ENCODE data around the gene BAIAP2L2.
"Not testable (repeated sequence)": the region's sequence is repeated elsewhere in the genome, so short reads cannot be mapped to it uniquely, and the experiment has no call there.

BAIAP2L2 gene

DNA sequence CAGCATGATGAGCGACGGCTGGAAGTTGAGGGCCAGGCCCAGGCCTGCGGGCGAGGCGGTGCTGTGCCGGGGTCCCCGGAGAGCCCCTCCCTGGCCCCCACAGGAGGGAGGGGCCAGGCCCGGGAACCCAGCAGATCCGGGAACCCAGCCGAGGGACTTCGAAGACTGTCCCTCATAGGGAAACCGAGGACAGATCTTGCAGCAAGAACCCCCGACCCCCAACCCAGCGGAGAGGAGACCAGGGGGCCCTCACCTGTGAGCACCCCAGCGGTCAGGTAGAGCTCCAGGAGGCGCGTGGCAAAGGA, 28.9 kb downstream of the BAIAP2L2 start:
- DNase-seq (ENCODE audit: low read depth, low spot score): no peak

DNA sequence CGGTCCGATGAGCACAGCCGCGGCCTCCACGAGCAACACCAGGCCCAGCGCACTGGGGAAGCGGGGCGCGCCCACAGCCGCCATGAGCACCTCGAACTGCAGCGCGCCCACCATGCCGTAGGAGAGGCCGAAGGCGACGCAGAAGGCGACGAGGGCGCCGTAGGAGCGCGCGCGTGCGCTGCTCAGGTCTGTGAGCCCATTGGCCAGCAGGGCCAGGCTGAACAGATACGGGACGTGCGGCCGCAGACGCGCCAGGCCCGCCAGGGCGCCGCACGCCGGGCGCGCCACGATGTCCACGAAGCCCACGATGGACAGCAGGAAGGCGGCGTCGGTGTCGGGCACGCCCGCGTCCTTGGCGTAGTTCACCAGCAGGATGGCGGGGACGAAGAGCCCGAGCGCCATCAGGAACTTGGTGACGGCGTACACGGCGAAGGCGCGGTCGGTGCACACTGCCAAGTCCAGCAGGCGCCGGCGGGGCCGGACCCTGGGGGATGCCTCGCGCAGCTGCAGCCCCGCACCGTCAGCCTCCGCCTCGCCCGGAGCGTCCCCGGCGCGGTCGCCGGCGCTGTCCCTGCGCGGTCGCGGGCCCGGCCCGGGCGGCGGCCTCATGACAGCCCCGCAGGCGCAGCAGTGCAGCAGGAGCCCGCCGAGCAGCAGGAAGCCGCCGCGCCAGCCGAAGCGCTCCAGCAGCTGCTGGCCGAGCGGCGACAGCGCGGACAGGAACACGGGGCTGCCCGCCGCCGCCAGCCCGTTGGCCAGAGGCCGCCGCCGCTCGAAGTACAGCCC, 29.4 kb downstream of the BAIAP2L2 start:
- DNase-seq (ENCODE audit: low read depth, low spot score): no peak

DNA sequence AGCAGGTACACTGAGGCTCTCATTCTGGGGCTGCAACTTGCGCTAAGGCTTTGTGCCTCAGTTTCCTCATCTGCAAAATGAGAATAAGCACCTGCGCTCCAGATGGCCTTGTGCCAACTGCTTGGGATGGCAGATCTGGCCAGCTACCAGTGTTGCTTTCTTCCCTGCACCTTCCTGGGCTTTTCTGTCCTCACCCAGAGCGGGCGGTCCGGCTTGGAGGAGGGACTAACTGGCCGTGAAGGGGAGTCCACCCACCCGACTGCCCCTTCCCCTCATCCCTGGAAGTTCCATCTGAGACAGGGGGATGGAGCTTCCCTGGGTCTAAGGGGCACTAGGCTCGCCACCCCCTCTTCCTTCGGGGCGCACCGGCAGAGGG, 30.0 kb downstream of the BAIAP2L2 start:
- no peak for DNase-seq (ENCODE audit: low read depth, low spot score)

- DNase-seq (ENCODE audit: low read depth, low spot score): no peak
Observed at GRCh38 chr22:38079804-38080203, 30.7 kb downstream of the BAIAP2L2 start.

GRCh38 chr22:38079208-38079607, 31.3 kb downstream of the BAIAP2L2 start:
- not testable (repeated sequence) for DNase-seq (ENCODE audit: low read depth, low spot score)

DNA sequence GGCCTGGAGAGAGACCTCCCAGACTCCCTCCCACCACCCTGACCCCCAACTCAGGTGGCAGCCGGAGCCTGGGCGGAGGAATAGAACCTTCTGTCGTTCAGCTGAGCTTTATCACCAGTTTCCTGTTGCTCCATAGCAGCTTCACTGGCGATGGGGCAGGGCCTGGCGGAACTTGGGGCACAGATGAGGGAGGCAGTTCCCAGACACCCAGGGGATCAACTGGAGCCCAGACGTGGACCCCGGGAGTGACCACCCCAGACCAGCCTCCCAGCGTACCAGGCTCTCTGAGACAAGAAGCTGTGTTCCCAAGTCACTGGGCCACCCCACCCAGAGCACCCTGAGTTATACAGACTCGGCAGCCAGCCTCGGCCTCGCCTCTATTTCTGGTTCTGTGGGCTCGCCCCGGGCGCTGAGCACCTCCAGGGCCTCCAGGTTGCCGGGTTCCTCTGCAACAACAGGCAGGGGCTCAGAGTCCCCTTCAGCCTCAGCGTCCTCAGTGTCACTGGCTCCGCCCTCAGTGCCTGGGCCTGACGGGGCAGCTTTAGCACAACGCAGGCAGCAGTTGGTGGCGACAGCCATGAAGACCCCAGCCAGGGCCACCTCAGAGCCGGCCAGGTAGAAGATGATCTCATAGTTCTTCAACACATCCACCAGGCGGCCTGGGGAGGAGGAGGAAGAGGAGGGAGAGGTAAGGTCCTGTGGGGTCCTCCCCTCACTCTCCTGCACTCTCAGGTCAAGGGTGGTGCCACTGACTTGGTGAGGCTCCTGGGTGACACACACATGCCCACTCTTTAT, 32.2 kb downstream of the BAIAP2L2 start:
- DNase-seq (ENCODE audit: low read depth, low spot score): no peak

GRCh38 chr22:38077595-38077994, 32.9 kb downstream of the BAIAP2L2 start:
- no peak for DNase-seq (ENCODE audit: low read depth, low spot score)

DNA sequence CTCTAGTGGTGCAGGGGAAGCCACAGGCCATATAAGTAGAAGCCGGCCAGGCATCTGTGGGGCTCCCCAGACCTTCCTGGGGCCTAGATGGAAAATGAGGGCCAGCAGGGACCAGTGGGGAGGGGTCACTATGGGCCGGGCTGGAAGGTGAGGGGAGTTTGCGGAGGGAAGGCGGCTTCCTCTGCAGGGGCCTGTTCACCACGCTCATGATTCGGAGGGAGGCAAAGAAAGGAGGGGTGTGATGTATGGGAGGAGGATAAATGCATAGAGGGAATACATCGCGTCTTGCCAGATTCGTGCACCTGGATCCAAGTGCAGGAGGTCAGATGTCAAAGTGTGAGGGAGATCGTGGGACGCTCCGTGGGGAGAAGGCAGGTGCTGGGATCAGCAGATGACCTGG, 33.4 kb downstream of the BAIAP2L2 start:
- DNase-seq (ENCODE audit: low read depth, low spot score): no peak

- DNase-seq (ENCODE audit: low read depth, low spot score): no peak
Observed at GRCh38 chr22:38075961-38076360, 34.5 kb downstream of the BAIAP2L2 start.

GRCh38 chr22:38075105-38075825, 35.2 kb downstream of the BAIAP2L2 start:
- no peak for DNase-seq (ENCODE audit: low read depth, low spot score)

GRCh38 chr22:38074181-38075104, 36.0 kb downstream of the BAIAP2L2 start:
- DNase-seq (ENCODE audit: low read depth, low spot score): no peak

- DNase-seq (ENCODE audit: low read depth, low spot score): no peak
Observed at GRCh38 chr22:38073150-38074130, 37.0 kb downstream of the BAIAP2L2 start.

DNA sequence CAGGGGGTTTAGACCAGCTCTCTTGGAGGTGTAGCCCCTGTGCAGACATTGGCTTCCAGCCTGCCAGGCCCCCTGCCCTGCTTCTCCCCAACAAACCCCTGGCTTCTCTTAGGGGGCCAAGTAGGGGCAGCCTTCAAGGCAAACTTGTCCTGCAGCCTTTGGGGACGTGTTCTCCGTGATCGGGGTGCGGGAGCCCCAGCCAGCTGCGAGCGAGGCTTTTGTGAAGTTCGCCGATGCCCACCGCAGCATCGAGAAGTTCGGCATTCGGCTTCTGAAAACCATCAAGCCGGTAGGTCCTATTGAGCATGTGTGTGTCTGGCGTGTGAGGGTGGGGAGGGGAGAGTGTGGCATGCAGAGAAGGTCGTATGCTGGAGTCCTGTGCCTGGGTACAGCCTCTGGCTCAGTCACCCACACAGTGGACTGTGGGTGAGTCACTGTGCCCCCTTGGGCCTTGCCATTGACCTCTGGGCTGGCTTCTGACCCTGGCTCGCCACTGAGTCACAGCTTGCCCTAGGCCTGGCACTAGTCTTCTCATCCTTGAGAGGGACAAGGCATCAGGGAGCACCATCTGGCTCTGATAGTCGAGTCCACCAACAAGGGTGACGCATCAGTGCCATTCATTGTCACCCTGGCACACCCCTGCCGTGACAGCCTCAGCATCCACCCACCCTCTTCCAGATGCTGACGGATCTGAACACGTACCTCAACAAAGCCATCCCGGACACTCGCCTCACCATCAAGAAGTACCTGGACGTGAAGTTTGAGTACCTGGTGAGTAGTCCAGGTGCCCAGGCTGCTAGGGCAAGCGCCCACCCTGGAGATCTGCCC, 37.9 kb downstream of the BAIAP2L2 start:
- no peak for DNase-seq (ENCODE audit: low read depth, low spot score)

- DNase-seq (ENCODE audit: low read depth, low spot score): no peak
Observed at GRCh38 chr22:38071421-38072321, 38.8 kb downstream of the BAIAP2L2 start.

GRCh38 chr22:38070250-38070921, 40.1 kb downstream of the BAIAP2L2 start:
- DNase-seq (ENCODE audit: low read depth, low spot score): no peak

DNA sequence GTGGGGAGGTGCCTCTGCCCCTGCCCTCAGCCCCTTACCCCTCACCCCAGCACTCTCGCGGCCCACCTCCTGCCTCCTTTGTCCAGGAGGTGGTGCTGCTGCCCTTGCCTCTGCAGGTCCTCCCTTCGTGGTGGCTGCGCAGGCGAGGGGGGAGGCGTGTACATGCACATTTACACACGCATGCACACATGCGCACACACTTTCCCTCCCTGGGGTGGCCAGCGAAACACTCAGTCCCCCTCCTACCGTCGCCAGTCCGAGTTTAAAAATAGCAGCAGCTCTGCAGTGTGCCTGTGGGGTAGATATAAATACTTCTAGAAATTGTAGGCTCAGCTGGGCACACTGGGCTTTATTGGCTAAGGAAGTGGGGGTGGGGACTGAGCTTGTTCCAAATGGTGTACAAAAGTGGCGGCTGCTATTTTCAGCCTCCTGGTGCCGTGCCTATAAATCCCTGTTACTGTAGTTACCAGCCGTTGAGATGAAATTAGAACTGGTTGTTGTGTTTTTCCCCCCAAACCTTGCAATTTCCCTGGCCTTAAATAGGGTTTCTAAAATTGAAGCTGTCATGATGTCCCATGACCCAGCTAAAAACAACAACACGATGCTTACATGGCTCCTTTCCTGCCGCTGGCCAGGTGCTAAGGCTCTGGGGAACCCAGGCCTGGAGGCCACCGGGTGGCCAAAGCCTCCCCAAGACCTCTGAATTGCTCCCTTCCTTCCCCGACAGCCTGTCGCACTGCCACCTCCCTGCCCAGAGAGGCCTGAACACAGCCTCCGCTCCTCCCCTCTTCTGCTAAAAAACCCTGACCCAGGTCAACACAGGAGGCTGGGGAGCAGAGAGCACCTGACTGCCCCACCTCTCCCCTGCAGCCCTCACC, 40.9 kb downstream of the BAIAP2L2 start:
- no peak for DNase-seq (ENCODE audit: low read depth, low spot score)

Data from activated CD4-positive, CD25-positive, alpha-beta regulatory T cell treated with anti-CD3 and anti-CD28 coated beads, Interleukin-2, amount 50 U/mL, for 16 hours (primary cell).